Measurements from ENCODE around the gene JPH2. TPM values are rescaled to one million over a fixed set of nuclear protein-coding genes. Genes with fewer than 3 reads are reported as not detected.

The JPH2 gene
- total and polyA plus RNA-seq, 2 donors from 2014 or later, result 2.5 to 11.4 TPM

DNA sequence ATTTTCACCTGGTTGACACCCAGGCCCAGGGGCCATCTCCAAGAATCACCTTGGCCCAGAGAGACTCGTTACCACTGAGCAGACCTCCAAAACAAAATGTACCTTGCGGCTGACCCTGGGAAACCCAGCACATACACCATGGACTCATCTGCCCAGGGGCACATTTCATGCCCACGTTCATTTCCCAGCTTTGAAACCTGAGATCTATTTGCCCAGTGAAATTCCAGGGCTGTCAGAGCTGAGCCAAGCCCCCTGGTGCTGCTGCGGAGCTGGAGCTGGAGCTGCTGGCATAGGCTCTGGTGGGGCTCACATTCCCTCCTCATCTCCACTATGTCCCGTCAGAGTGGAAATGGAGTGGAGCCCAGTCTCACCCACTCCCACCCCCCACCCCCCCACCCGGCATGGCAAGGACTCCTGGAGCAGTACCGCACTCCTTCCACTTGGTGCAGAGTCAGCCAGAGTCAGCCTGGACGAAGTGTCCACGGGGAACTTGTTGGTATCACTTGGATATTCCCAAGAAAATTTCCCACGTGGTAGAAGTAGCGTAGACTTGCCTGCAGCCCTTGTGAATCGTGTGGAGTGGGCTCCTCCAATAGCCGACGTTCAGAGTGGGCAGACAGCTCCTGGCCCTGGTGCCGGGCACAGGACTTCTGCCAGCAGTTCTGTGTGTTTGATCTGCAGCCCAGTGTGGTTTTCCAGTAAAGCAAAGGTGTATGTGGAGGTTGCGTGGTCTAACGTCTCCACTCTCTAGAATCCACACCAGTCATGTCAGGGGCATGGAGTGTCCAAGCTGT, 41.7 kb upstream of the JPH2 start:
- intact Hi-C loops (cut with DNase I), result no loop called here
- FAIRE-seq, result no peak
- DNase-seq, result peak in 2 of 5 donors; percentile 21 to 32

GRCh38 chr20:44224637-44225036, 37.6 kb upstream of the JPH2 start:
- no peaks in the 10 kb centered on the region for H3K4me1 ChIP-seq (ENCODE audit: control insufficient read depth in 2 of 3, insufficient read depth in 2 of 3, low read depth in 1 of 3, low read length in 3 of 3)
- intact Hi-C loops (cut with DNase I), result no loop called here
- FAIRE-seq (no peak), DNase-seq (no peak)
- H3K27ac ChIP-seq (ENCODE audit: low read depth in 2 of 2, low read length in 2 of 2), result no peak overlapping the region
- no peaks in the 10 kb centered on the region for H3K36me3 ChIP-seq (ENCODE audit: control insufficient read depth in 2 of 3, insufficient read depth in 3 of 3, low read length in 3 of 3)
- no peak overlapping the region for H3K4me3 ChIP-seq (ENCODE audit: low read length in 3 of 3)
- H3K9ac ChIP-seq (ENCODE audit: low read length in 3 of 3), result no peak overlapping the region
- no peaks in the 10 kb centered on the region for H3K9me3 ChIP-seq (ENCODE audit: control insufficient read depth in 2 of 3, insufficient read depth in 1 of 3, low read length in 3 of 3)
- no peak for TF ChIP-seq CTCF (IDR thresholded peaks at IDR 0.05; ENCODE audit: borderline replicate concordance, extremely low read depth, insufficient read depth)
- H3K27me3 ChIP-seq (ENCODE audit: control insufficient read depth, insufficient read depth, low read length), result no peaks in the 10 kb centered on the region

More for the DNA sequence above, 41.7 kb upstream of the JPH2 start:
- Histone ChIP-seq H3K9me3 (ENCODE audit: control insufficient read depth in 2 of 3, insufficient read depth in 1 of 3, low read length in 3 of 3) (no peaks in the 10 kb centered on the region), H3K27ac (ENCODE audit: low read depth in 2 of 2, low read length in 2 of 2) (no peak overlapping the region), H3K9ac (ENCODE audit: low read length in 3 of 3) (no peak overlapping the region), H3K27me3 (ENCODE audit: control insufficient read depth, insufficient read depth, low read length) (no peaks in the 10 kb centered on the region), H3K4me1 (ENCODE audit: control insufficient read depth in 2 of 3, insufficient read depth in 2 of 3, low read depth in 1 of 3, low read length in 3 of 3) (no peaks in the 10 kb centered on the region), H3K4me3 (ENCODE audit: low read length in 3 of 3) (no peak overlapping the region), H3K36me3 (ENCODE audit: control insufficient read depth in 2 of 3, insufficient read depth in 3 of 3, low read length in 3 of 3) (no peaks in the 10 kb centered on the region)
- no peak for TF ChIP-seq CTCF (IDR thresholded peaks at IDR 0.05; ENCODE audit: borderline replicate concordance, extremely low read depth, insufficient read depth)

DNA sequence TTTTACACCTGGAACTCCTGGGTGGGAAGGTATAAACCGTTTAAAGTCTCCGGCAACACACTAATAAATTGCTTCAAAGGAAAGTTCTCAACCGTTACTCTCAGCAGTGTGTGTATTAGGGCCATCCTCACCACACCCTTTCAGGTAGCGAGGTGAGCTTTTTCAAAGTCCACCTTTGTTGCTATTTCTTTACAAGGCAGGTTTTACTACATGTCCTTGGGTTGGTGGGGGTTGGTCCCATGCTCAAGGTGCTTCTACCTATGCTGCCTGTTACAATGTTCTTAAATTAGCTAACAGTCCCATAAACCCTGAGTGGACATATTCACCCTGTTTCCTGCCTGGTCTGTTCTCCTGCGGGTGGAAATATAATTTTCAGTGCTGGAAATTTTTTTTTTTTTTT, 36.7 kb upstream of the JPH2 start:
- FAIRE-seq, result no peak
- intact Hi-C loops (cut with DNase I), result no loop called here

More for the DNA sequence above, 36.7 kb upstream of the JPH2 start:
- Histone ChIP-seq H3K9me3 (ENCODE audit: control insufficient read depth in 2 of 3, insufficient read depth in 1 of 3, low read length in 3 of 3) (no peaks in the 10 kb centered on the region), H3K4me3 (ENCODE audit: low read length in 3 of 3) (no peak overlapping the region), H3K9ac (ENCODE audit: low read length in 3 of 3) (no peak overlapping the region), H3K27ac (ENCODE audit: low read depth in 2 of 2, low read length in 2 of 2) (no peak overlapping the region), H3K36me3 (ENCODE audit: control insufficient read depth in 2 of 3, insufficient read depth in 3 of 3, low read length in 3 of 3) (no peaks in the 10 kb centered on the region), H3K27me3 (ENCODE audit: control insufficient read depth, insufficient read depth, low read length) (no peaks in the 10 kb centered on the region), H3K4me1 (ENCODE audit: control insufficient read depth in 2 of 3, insufficient read depth in 2 of 3, low read depth in 1 of 3, low read length in 3 of 3) (no peaks in the 10 kb centered on the region)
- DNase-seq, result no peak
- TF ChIP-seq CTCF (IDR thresholded peaks at IDR 0.05; ENCODE audit: borderline replicate concordance, extremely low read depth, insufficient read depth), result no peak

Data from kidney (tissue), 14 donors.